Trophoblast cell (in vitro differentiated cells and primary cell): Measurements from ENCODE around the gene MGAT5.

ENCODE experiments used
- DNase-seq, 2 donors: peaks; one replicate each; pipeline ENCODE4 v3.0.0-alpha.2; 2016
- H2AFZ ChIP-seq: 2 replicates; pipeline ENCODE4 v1.6.1; 2013; ENCODE audit warnings: low read length, moderate library complexity, mild to moderate bottlenecking; ENCODE audit not compliant: insufficient read depth, poor library complexity
- H2AK5ac ChIP-seq: 2 replicates; pipeline ENCODE4 v1.6.1; 2013; ENCODE audit warnings: mild to moderate bottlenecking, low read length
- H2BK120ac ChIP-seq: 2 replicates; pipeline ENCODE4 v1.6.1; 2013; ENCODE audit warnings: low read length, mild to moderate bottlenecking, moderate library complexity; ENCODE audit not compliant: insufficient read depth, poor library complexity
- H2BK12ac ChIP-seq: 2 replicates; pipeline ENCODE4 v1.6.1; 2013; ENCODE audit warnings: mild to moderate bottlenecking, low read length, moderate library complexity
- H2BK5ac ChIP-seq: 2 replicates; pipeline ENCODE4 v1.6.1; 2013; ENCODE audit warnings: low read length, low read depth, moderate library complexity, mild to moderate bottlenecking; ENCODE audit not compliant: poor library complexity
- H3K14ac ChIP-seq: 2 replicates; pipeline ENCODE4 v1.6.1; 2013; ENCODE audit warnings: mild to moderate bottlenecking, low read length
- H3K18ac ChIP-seq: 2 replicates; pipeline ENCODE4 v1.6.1; 2013; ENCODE audit warnings: mild to moderate bottlenecking, low read length
- H3K23ac ChIP-seq: 2 replicates; pipeline ENCODE4 v1.6.1; 2013; ENCODE audit warnings: low read length
- H3K27ac ChIP-seq: 2 replicates; pipeline ENCODE4 v1.5.1; 2013; ENCODE audit warnings: low read depth, mild to moderate bottlenecking, inconsistent platforms, low read length, moderate library complexity
- H3K27me3 ChIP-seq: 2 replicates; pipeline ENCODE4 v1.6.1; 2013; ENCODE audit warnings: inconsistent platforms, mild to moderate bottlenecking, low read length, moderate library complexity; ENCODE audit not compliant: insufficient read depth
- H3K36me3 ChIP-seq, 2 experiments: 1 replicate in 1 of 2; 2 replicates in 1 of 2; pipeline ENCODE4 v1.6.1; 2013; ENCODE audit warnings: low read length in 2 of 2, mild to moderate bottlenecking in 2 of 2, moderate library complexity in 1 of 2; ENCODE audit not compliant: insufficient read depth in 2 of 2, control insufficient read depth in 1 of 2
- H3K4ac ChIP-seq: 2 replicates; pipeline ENCODE4 v1.6.1; 2013; ENCODE audit warnings: low read depth, mild to moderate bottlenecking, low read length, moderate library complexity
- H3K4me1 ChIP-seq, 2 experiments: 1 replicate in 1 of 2; 2 replicates in 1 of 2; pipeline ENCODE4 v1.6.1; 2013; ENCODE audit warnings: low read length in 2 of 2, mild to moderate bottlenecking in 2 of 2, moderate library complexity in 1 of 2; ENCODE audit not compliant: insufficient read depth in 2 of 2, control insufficient read depth in 1 of 2
- H3K4me2 ChIP-seq: 2 replicates; pipeline ENCODE4 v1.6.1; 2013; ENCODE audit warnings: inconsistent platforms, mild to moderate bottlenecking, low read length, moderate library complexity
- H3K4me3 ChIP-seq: 2 replicates; pipeline ENCODE4 v1.5.1; 2013; ENCODE audit warnings: mild to moderate bottlenecking, low read depth, low read length, inconsistent platforms
- H3K79me1 ChIP-seq: one replicate; pipeline ENCODE4 v1.6.1; 2013; ENCODE audit warnings: low read length
- H3K79me2 ChIP-seq: 2 replicates; pipeline ENCODE4 v1.6.1; 2013; ENCODE audit warnings: low read length, mild to moderate bottlenecking; ENCODE audit not compliant: control insufficient read depth, insufficient read depth, poor library complexity
- H3K9ac ChIP-seq: 2 replicates; pipeline ENCODE4 v1.6.1; 2013; ENCODE audit warnings: mild to moderate bottlenecking, low read length
- H3K9me3 ChIP-seq: 2 replicates; pipeline ENCODE4 v1.6.1; 2013; ENCODE audit warnings: low read depth, mild to moderate bottlenecking, control low read depth, inconsistent platforms, low read length; ENCODE audit not compliant: insufficient read depth
- H4K12ac ChIP-seq: 2 replicates; pipeline ENCODE4 v1.6.1; 2013; ENCODE audit warnings: low read depth, mild to moderate bottlenecking, low read length, moderate library complexity
- H4K8ac ChIP-seq: 2 replicates; pipeline ENCODE4 v1.6.1; 2013; ENCODE audit warnings: low read depth, mild to moderate bottlenecking, low read length, moderate library complexity
- H4K91ac ChIP-seq: one replicate; pipeline ENCODE4 v1.6.1; 2013; ENCODE audit warnings: low read depth, mild to moderate bottlenecking, low read length, moderate library complexity
- WGBS: extraction: QIAGEN DNeasy Blood & Tissue Kit; methylation state at CpG from one replicate; pipeline ENCODE4 v1.1.7; 2013; ENCODE audit warnings: missing lambda C conversion rate; ENCODE audit not compliant: insufficient read length, insufficient coverage; ENCODE audit errors: extremely low coverage; 5-methylcytosine and 5-hydroxymethylcytosine counted together

MGAT5 gene

DNA sequence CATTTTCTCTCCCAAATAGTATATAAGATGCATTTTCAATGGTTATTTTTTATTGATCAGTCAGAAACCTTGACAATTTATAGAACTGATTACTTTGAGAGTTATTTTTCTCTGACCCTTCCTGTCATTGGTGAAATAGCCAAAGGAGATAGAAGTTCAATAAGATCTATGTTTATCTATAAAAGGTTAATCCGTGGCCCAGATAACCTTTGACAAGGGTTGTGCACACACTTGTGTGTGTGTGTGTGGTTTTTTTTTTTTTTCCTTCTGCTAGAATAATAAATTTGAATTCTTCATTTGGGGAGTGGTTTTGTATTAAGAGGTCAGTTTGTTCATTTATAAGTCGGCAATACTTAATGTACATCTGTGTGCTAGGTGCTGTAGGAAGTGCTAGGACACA, 160.0 kb downstream of the MGAT5 start:
- no peak overlapping the region for H4K12ac ChIP-seq
- H3K23ac ChIP-seq, result no peak overlapping the region
- no peak overlapping the region for H3K4me2 ChIP-seq
- no peak overlapping the region for H4K91ac ChIP-seq
- no peak overlapping the region for H3K4me3 ChIP-seq
- no peak overlapping the region for H3K27ac ChIP-seq
- H3K27me3 ChIP-seq, result no peaks in the 10 kb centered on the region
- no peaks in the 10 kb centered on the region for H3K79me1 ChIP-seq
- H3K18ac ChIP-seq, result no peak overlapping the region
- no peak overlapping the region for H2AFZ ChIP-seq
- no peak overlapping the region for H3K14ac ChIP-seq
- no peak overlapping the region for H2BK12ac ChIP-seq
- H3K9me3 ChIP-seq, result no peaks in the 10 kb centered on the region
- no peak overlapping the region for H3K4ac ChIP-seq
- peaks cover 0 to 2% of the 10 kb centered on the region in 2 experiments for H3K36me3 ChIP-seq
- no peak for DNase-seq
- H3K9ac ChIP-seq, result no peak overlapping the region
- no peak overlapping the region for H4K8ac ChIP-seq
- peaks cover 0 to 2% of the 10 kb centered on the region in 2 experiments for H3K4me1 ChIP-seq
- H2BK5ac ChIP-seq, result no peak overlapping the region
- no CpG with 5 or more reads among the region's 2 CpGs for WGBS
- no peaks in the 10 kb centered on the region for H3K79me2 ChIP-seq
- H2AK5ac ChIP-seq, result no peak overlapping the region
- no peak overlapping the region for H2BK120ac ChIP-seq

DNA sequence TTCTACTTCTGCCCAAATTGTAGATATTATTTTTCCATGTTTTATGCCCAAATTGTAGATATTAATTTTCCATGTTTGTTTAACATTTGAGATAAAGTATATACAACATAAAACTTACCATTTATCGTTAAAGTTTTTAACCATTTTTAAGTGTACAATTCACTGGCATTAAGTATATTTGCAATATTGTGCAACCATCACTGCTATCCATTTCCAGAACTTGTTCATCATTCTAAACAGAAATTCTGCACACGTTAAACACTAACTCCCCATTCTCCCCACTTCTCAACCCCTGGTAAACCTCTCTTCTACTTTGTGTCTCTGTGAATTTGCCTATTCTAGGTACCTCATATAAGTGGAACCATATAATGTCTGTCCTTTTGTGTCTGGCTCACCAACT, 162.1 kb downstream of the MGAT5 start:
- no peak for DNase-seq
- 100% methylated on average over 1 of the region's 2 CpGs for WGBS
- no peak overlapping the region for H2BK120ac ChIP-seq
- no peak overlapping the region for H3K14ac ChIP-seq
- no peak overlapping the region for H3K9ac ChIP-seq
- no peak overlapping the region for H4K8ac ChIP-seq
- H2BK12ac ChIP-seq, result no peak overlapping the region
- no peak overlapping the region for H2AK5ac ChIP-seq
- H3K27me3 ChIP-seq, result no peaks in the 10 kb centered on the region
- H3K4me2 ChIP-seq, result no peak overlapping the region
- no peak overlapping the region for H3K4me3 ChIP-seq
- H3K4me1 ChIP-seq, result peaks cover 0 to 2% of the 10 kb centered on the region in 2 experiments
- peaks cover 0 to 2% of the 10 kb centered on the region in 2 experiments for H3K36me3 ChIP-seq
- H3K27ac ChIP-seq, result no peak overlapping the region
- no peaks in the 10 kb centered on the region for H3K79me1 ChIP-seq
- no peak overlapping the region for H3K23ac ChIP-seq
- H3K18ac ChIP-seq, result no peak overlapping the region
- no peak overlapping the region for H4K91ac ChIP-seq
- no peaks in the 10 kb centered on the region for H3K79me2 ChIP-seq
- no peaks in the 10 kb centered on the region for H3K9me3 ChIP-seq
- H2BK5ac ChIP-seq, result no peak overlapping the region
- H3K4ac ChIP-seq, result no peak overlapping the region
- no peak overlapping the region for H4K12ac ChIP-seq
- H2AFZ ChIP-seq, result no peak overlapping the region

DNA sequence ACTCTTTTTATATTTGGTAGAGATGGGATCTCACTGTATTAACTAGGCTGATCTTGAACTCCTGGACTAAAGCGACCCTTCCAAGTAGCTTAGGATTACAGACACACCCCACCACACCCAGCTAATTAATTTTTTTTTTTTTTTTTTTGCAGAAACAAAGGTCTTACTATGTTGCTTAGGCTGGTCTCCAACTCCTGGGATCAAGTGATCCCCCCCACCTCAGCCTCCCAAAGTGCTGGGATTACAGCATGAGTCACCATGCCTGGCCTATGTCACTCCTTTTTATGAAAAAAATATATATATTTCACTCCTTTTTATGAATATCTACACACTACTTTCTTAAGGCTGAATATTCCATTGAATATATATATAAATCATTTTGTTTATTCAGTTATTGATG, 162.8 kb downstream of the MGAT5 start:
- H3K27me3 ChIP-seq, result no peaks in the 10 kb centered on the region
- no peak overlapping the region for H2AK5ac ChIP-seq
- no CpG with 5 or more reads among the region's 1 CpG for WGBS

DNA sequence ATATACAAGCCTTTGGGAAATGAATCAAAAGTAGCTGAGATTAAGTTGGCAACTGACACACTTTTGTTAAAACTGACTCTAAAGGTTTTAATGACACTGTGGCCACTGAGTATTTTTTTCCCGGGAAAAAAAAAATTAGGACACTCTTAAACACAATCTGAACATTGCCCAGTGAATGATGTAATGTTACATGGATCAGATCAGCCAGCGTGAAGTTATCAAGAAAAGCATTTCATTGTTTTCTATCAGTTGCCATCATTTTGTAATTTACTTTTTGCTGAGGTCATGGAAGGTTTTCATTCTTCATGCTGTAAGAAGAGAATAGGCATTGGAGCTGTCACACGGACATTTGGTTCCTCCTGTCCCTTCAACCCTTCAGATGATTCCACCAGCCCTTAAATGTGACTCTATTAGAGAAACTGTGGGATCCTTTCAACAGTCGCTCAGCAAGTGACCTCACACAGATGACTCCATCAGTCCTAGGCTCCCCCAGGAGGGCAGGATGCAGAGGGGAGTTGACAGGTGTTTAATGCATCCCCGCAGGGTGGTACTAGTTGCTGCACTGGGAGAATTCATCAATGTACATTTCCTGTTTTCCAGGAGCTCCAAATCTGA, 164.2 kb downstream of the MGAT5 start:
- H2BK12ac ChIP-seq, result no peak overlapping the region
- H3K4me1 ChIP-seq, result no peaks in the 10 kb centered on the region
- no peak overlapping the region for H3K23ac ChIP-seq
- H3K14ac ChIP-seq, result no peak overlapping the region
- H3K18ac ChIP-seq, result no peak overlapping the region
- no peak overlapping the region for H4K91ac ChIP-seq
- no peak overlapping the region for H3K27ac ChIP-seq
- no peak overlapping the region for H3K4ac ChIP-seq
- H3K9ac ChIP-seq, result no peak overlapping the region
- H3K36me3 ChIP-seq, result peaks cover 0 to 2% of the 10 kb centered on the region in 2 experiments
- H3K79me2 ChIP-seq, result no peaks in the 10 kb centered on the region
- H2BK5ac ChIP-seq, result no peak overlapping the region
- no peaks in the 10 kb centered on the region for H3K9me3 ChIP-seq
- no peaks in the 10 kb centered on the region for H3K79me1 ChIP-seq
- H3K27me3 ChIP-seq, result no peaks in the 10 kb centered on the region
- no peak overlapping the region for H3K4me2 ChIP-seq
- WGBS, result no CpG with 5 or more reads among the region's 5 CpGs
- H3K4me3 ChIP-seq, result no peak overlapping the region
- H4K8ac ChIP-seq, result no peak overlapping the region
- no peak overlapping the region for H2BK120ac ChIP-seq
- H2AFZ ChIP-seq, result no peak overlapping the region
- H2AK5ac ChIP-seq, result no peak overlapping the region
- H4K12ac ChIP-seq, result no peak overlapping the region
- DNase-seq, result no peak

More for the DNA sequence above, 162.8 kb downstream of the MGAT5 start:
- Histone ChIP-seq H3K79me1 (no peaks in the 10 kb centered on the region), H3K27ac (no peak overlapping the region), H2BK5ac (no peak overlapping the region), H3K9me3 (no peaks in the 10 kb centered on the region), H3K9ac (no peak overlapping the region), H3K36me3 (peaks cover 0 to 2% of the 10 kb centered on the region in 2 experiments), H3K18ac (no peak overlapping the region), H2AFZ (no peak overlapping the region), H3K4ac (no peak overlapping the region), H3K4me2 (no peak overlapping the region), H2BK12ac (no peak overlapping the region), H2BK120ac (no peak overlapping the region), H3K23ac (no peak overlapping the region), H3K4me3 (no peak overlapping the region), H3K14ac (no peak overlapping the region), H4K8ac (no peak overlapping the region), H3K4me1 (no peaks in the 10 kb centered on the region), H4K12ac (no peak overlapping the region), H4K91ac (no peak overlapping the region), H3K79me2 (no peaks in the 10 kb centered on the region)
- DNase-seq, result no peak
